Body of pancreas (tissue), 4 donors: Measurements from ENCODE around the gene EIF2AK3.

Experiments
- POLR2A ChIP-seq, 3 donors: fragments of 450-650 bp; IDR thresholded peaks; one replicate each; pipeline ENCODE4 v1.6.1; 2016; ENCODE audit warnings: antibody characterized with exemption in 3 of 3, mild to moderate bottlenecking in 2 of 3
- TF ChIP-seq, protein P1 (sequence below), 7 experiments: fragments of 450-650 bp in 4 of 7; fragments of 200-600 bp in 3 of 7; sonication (generic) in 3 of 7; IDR thresholded peaks; one replicate each; pipeline ENCODE4 v1.5.1; 2016 to 2019; ENCODE audit warnings: antibody characterized with exemption in 7 of 7

DNA sequence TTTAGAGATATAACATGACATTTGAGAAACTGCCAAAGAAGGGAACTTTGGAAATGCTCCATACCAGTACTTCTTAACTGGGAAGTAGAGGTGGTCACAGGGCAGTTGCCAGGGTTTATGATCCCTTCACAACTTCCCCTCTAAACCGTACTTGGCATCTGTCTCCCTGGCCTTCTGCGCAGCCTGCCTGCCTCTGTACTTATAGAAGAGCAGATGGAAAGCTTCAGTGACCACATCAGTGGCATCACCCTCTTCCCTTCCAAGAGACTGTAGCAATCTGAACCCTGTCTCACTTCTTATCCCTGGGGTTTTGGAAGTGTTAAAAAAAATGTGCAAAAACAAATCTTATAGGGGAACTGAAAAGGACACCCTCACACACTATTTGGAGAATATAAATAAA is 64.1 kb downstream of the EIF2AK3 start:
- TF ChIP-seq, protein P1, sequence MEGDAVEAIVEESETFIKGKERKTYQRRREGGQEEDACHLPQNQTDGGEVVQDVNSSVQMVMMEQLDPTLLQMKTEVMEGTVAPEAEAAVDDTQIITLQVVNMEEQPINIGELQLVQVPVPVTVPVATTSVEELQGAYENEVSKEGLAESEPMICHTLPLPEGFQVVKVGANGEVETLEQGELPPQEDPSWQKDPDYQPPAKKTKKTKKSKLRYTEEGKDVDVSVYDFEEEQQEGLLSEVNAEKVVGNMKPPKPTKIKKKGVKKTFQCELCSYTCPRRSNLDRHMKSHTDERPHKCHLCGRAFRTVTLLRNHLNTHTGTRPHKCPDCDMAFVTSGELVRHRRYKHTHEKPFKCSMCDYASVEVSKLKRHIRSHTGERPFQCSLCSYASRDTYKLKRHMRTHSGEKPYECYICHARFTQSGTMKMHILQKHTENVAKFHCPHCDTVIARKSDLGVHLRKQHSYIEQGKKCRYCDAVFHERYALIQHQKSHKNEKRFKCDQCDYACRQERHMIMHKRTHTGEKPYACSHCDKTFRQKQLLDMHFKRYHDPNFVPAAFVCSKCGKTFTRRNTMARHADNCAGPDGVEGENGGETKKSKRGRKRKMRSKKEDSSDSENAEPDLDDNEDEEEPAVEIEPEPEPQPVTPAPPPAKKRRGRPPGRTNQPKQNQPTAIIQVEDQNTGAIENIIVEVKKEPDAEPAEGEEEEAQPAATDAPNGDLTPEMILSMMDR (IDR thresholded peaks at IDR 0.05): no peak
- no peak for TF ChIP-seq POLR2A (IDR thresholded peaks at IDR 0.05)
